MCF 10A (cell line): ENCODE results near the gene ADGRD1. TPM values are rescaled to one million over a fixed set of nuclear protein-coding genes. Genes with fewer than 3 reads are reported as not detected.

Experiments used
- BruUV-seq: library from RNA; stranded (reverse); fragments of 400-500 nt; replicated peaks from 2 replicates; lab custom pipeline; 2021; lab: Mats Ljungman, UMichigan
- CTCF ChIA-PET: fragments of 300-600 bp; sonication (Branson Sonifier 250); formaldehyde crosslinking; extraction: SDS; loops from one replicate; lab custom pipeline; 2021; ENCODE audit warnings: antibody characterized with exemption, inconsistent platforms; lab: Yijun Ruan, JAX
- POLR2A ChIA-PET: fragments of 300-600, 350-650 bp; sonication (Branson Sonifier 250); formaldehyde crosslinking; extraction: SDS; loops from one replicate; lab custom pipeline; 2020; ENCODE audit warnings: antibody characterized with exemption, inconsistent platforms; lab: Yijun Ruan, JAX
- DNase-seq: peaks from one replicate; pipeline ENCODE4 v3.0.0-alpha.2; 2018; ENCODE audit not compliant: unreplicated experiment
- H3K27ac Mint-ChIP-seq: one replicate; pipeline ENCODE4 v1.8.0; 2022; ENCODE audit warnings: mild to moderate bottlenecking, low read depth, mixed read lengths; ENCODE audit not compliant: unreplicated experiment
- H3K27me3 Mint-ChIP-seq: one replicate; pipeline ENCODE4 v1.8.0; 2022; ENCODE audit warnings: mixed read lengths; ENCODE audit not compliant: insufficient read depth, unreplicated experiment
- H3K36me3 Mint-ChIP-seq: one replicate; pipeline ENCODE4 v1.8.0; 2022; ENCODE audit warnings: mild to moderate bottlenecking, moderate library complexity, mixed read lengths; ENCODE audit not compliant: insufficient read depth, unreplicated experiment
- H3K4me1 Mint-ChIP-seq: one replicate; pipeline ENCODE4 v1.8.0; 2022; ENCODE audit warnings: mixed read lengths; ENCODE audit not compliant: insufficient read depth, unreplicated experiment
- H3K4me3 Mint-ChIP-seq: one replicate; pipeline ENCODE4 v1.8.0; 2022; ENCODE audit warnings: mild to moderate bottlenecking, moderate library complexity, mixed read lengths; ENCODE audit not compliant: unreplicated experiment
- H3K9me3 Mint-ChIP-seq: one replicate; pipeline ENCODE4 v1.8.0; 2022; ENCODE audit warnings: mixed read lengths; ENCODE audit not compliant: unreplicated experiment
- intact Hi-C: fragments of 100-400 bp; cut with micrococcal nuclease; formaldehyde crosslinking; loops from 2 replicates; pipeline ENCODE4 v1.14.1; 2022
- total RNA-seq: library from RNA; stranded (reverse); gene quantifications from 2 replicates; pipeline ENCODE4 v1.2.3, GENCODE V29; 2022
- TF ChIP-seq, protein P1 (sequence below): fragments of 200-600 bp; IDR thresholded peaks from one replicate; pipeline ENCODE4 v1.8.0; 2022; ENCODE audit warnings: antibody characterized with exemption, mild to moderate bottlenecking; ENCODE audit not compliant: unreplicated experiment

Gene ADGRD1
- total RNA-seq, 1 experiment from 2014 or later = 0.68 TPM

DNA sequence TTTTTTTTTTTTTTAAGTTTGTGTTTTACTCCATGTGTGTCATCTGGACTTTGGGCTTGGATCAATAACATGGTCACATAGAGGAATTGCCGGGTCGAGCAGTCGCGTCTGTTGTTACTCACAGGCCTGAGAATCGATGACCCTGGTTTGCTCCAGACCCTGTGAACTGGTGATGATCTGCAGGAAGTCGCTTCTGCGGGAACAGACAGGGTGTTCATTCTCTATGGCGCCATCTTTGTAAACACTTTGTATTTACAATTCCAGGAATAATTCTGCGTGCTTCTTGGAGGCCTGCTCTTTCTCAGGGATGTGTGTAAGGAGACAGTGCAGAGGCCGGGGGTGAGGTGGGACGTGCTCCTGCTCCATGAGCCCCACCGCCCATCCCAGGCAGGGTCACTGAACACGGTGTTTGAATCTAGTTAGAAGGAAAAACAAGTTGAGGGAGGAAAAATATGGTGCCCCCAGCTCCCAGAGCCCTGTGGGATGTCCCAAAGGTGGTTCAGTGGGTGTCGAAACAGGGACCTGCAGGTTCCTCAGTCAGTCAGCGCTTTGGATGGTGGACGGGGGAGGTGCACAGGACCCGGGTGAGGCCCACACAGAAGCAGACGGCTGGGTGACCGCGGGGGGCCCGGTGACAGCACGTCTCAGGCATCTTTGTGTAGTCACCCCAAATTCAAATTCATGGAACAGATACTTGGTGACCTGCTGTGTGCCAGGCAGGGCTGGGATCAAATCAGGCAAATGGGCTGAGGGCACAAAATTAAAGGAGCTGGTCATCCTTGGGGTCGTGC is 58.8 kb downstream of the ADGRD1 start:
- H3K27ac Mint-ChIP-seq = no peak overlapping the region

DNA sequence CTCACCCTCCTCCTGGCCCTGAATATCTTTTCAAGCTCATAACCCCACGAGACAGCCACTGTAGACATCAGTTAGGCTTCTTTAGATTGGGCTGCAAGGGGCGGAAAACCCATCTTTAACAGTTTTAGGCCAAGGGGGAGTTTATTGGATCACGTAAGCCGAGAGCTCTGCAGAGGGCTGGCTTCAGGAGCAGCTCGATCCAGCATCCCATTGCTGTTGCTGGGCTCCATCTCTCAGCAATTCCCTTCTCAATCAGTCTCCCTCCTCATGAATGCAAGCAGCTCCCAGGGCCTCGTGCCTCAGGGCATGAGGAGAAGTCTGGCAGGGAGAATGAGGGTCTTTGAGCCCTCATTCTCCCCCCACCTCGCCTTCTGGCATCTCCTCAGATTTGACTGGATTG is 59.4 kb downstream of the ADGRD1 start:
- ChIA-PET POLR2A (no interaction called here), CTCF (no interaction called here)
- intact Hi-C loops = no loop called here
- TF ChIP-seq, protein P1, sequence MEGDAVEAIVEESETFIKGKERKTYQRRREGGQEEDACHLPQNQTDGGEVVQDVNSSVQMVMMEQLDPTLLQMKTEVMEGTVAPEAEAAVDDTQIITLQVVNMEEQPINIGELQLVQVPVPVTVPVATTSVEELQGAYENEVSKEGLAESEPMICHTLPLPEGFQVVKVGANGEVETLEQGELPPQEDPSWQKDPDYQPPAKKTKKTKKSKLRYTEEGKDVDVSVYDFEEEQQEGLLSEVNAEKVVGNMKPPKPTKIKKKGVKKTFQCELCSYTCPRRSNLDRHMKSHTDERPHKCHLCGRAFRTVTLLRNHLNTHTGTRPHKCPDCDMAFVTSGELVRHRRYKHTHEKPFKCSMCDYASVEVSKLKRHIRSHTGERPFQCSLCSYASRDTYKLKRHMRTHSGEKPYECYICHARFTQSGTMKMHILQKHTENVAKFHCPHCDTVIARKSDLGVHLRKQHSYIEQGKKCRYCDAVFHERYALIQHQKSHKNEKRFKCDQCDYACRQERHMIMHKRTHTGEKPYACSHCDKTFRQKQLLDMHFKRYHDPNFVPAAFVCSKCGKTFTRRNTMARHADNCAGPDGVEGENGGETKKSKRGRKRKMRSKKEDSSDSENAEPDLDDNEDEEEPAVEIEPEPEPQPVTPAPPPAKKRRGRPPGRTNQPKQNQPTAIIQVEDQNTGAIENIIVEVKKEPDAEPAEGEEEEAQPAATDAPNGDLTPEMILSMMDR = no peak
- no TSS peak for BruUV-seq
- peaks cover 79% of the 10 kb centered on the region for H3K27me3 Mint-ChIP-seq
- no peaks in the 10 kb centered on the region for H3K9me3 Mint-ChIP-seq
- H3K27ac Mint-ChIP-seq = no peak overlapping the region
- no peak for DNase-seq
- H3K36me3 Mint-ChIP-seq = no peaks in the 10 kb centered on the region
- no peak overlapping the region for H3K4me3 Mint-ChIP-seq
- no peaks in the 10 kb centered on the region for H3K4me1 Mint-ChIP-seq

More for the DNA sequence above, 58.8 kb downstream of the ADGRD1 start:
- no peak overlapping the region for H3K4me3 Mint-ChIP-seq
- peaks cover 78% of the 10 kb centered on the region for H3K27me3 Mint-ChIP-seq
- ChIA-PET CTCF (no interaction called here), POLR2A (no interaction called here)
- TF ChIP-seq, protein P1 = no peak
- H3K9me3 Mint-ChIP-seq = no peaks in the 10 kb centered on the region
- BruUV-seq = no TSS peak
- intact Hi-C loops = no loop called here
- H3K36me3 Mint-ChIP-seq = no peaks in the 10 kb centered on the region
- no peaks in the 10 kb centered on the region for H3K4me1 Mint-ChIP-seq
- no peak for DNase-seq

DNA sequence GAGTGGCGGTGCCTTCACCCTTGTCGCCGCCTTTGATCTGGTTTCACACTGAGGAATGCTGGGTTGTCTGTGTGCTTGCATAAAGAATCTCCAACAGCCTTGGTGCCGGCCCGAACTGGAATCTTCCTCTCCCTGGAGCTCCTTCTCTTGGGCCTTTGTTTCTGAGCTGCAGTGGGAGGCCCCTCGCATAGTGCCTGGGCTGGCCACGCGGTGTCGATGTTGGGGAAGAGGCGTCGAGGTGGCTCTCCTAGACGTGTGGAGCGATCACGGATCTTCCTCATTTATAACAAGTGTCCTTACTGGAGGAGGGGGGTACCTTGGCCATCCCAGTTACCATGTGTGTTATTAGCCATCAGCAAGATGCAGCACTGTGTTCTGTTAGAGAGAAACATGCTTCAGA is 60.6 kb downstream of the ADGRD1 start:
- no peaks in the 10 kb centered on the region for H3K36me3 Mint-ChIP-seq
- no TSS peak for BruUV-seq
- no peak for DNase-seq
- H3K9me3 Mint-ChIP-seq = no peaks in the 10 kb centered on the region
- no peaks in the 10 kb centered on the region for H3K4me1 Mint-ChIP-seq
- POLR2A ChIA-PET = no interaction called here
- intact Hi-C loops = no loop called here
- CTCF ChIA-PET = no interaction called here
- H3K27me3 Mint-ChIP-seq = peaks cover 67% of the 10 kb centered on the region
- H3K4me3 Mint-ChIP-seq = no peak overlapping the region
- no peak overlapping the region for H3K27ac Mint-ChIP-seq
- TF ChIP-seq, protein P1 = no peak

DNA sequence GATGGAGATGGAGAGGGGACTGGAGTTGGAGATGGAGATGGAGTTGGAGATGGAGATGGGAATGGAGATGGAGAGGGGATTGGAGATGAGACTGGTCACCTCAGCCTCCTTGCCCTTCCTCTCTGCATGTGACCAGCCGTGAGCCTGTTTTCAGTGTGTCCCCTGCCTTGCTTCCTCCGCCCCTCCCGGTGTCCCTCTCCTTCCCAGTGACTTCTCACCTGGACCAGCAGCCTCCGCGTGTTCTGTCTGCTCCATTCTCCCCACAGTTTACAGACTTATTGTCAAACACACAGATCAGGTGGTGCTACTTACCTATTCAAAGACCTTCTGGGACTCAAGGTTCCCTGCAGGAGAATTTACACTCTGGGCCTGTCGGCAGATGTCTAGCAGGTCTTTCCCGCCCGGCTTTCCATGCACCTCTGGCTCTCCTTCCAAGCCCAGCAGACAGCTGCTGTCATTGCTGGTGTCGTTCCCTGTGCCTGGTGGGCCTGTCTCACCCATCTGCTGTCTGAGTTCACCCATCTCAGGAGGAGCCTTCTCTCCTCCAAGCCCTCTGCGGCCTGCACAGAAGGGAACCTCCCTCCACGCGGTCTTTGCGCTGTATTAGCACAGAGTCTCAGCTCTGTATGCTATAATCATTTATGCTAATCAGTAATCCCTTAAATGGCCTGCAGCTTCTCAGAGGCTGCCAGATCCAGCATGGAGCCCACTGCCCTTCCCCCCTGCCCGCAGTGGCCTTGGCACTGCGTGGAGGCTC is 62.1 kb downstream of the ADGRD1 start:
- H3K4me1 Mint-ChIP-seq = no peaks in the 10 kb centered on the region
- H3K27ac Mint-ChIP-seq = no peak overlapping the region
- no peaks in the 10 kb centered on the region for H3K9me3 Mint-ChIP-seq
- H3K36me3 Mint-ChIP-seq = no peaks in the 10 kb centered on the region
- H3K4me3 Mint-ChIP-seq = no peak overlapping the region
- POLR2A ChIA-PET = no interaction called here
- intact Hi-C loops = no loop called here
- CTCF ChIA-PET = no interaction called here
- no TSS peak for BruUV-seq
- TF ChIP-seq, protein P1 = no peak
- H3K27me3 Mint-ChIP-seq = peaks cover 53% of the 10 kb centered on the region
- DNase-seq = no peak
